T-helper 2 cell treated with Interferon-gamma antibody and Interleukin-4, amounts not matched to agents 100 ng/mL and 5 ng/mL, for 36 hours (primary cell): ENCODE measurements around the gene MLLT10. TPM values are rescaled to one million over a fixed set of nuclear protein-coding genes. Genes with fewer than 3 reads are reported as not detected.

Source experiments
- intact Hi-C: fragments of 100-400 bp; cut with micrococcal nuclease; formaldehyde crosslinking; loops from one replicate; pipeline ENCODE4 v1.15.1; 2023
- total RNA-seq: library from RNA; stranded (reverse); gene quantifications from 2 replicates; pipeline ENCODE4 v1.2.3, GENCODE V29; 2022

MLLT10 gene
- total RNA-seq, 1 donor from 2014 or later = 45.1 TPM

GRCh38 chr10:21515361-21516241 is 18.4 kb upstream of the MLLT10 start:
- intact Hi-C loops = loop anchor here (5.0 kb wide), 2 partner anchors 487 to 922 kb away; partner anchors contain the start of gene DNAJC1

DNA sequence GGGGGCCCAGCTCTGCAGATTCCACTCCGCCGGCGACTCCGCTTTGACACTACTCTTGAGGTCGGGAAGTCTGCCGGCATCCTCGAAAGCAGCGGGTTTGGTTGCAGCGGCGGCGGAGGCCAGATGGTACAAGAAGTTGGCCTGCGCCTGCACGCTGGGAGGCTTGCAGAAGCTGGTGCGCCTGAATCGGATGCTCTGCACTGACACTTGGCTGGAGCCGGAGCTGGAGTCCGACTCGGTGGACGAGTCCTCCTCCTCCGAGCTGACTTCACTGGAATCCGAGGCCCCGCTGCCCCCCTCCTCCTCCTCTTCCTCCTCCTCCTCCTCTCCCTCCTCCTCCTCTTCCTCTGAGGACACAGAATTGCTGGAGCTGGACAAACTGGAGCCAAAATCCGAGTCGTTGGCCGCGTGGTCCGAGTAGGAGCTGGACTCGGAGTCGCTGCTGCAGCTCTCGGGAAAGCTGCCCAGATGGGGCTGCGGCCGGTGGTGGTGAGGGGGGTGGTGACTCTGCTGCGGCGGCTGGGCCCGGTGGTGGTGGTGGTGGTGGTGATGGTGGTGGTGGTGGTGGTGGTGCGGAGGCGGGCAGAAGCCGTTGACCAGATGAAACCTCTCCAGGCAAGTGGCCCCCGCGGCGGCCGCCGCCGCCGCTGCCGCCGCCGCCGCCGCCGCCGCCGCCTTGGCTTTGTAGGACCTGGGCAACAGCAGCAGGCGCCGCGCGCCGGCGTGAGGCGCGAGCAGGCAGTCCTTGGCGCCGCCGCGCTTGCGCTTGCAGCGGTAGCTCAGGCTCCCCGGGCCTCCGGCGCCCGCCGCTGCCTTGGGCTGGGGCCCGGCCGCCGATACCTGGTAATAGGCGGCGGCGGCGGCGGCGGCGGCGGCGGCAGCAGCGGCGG is 17.5 kb upstream of the MLLT10 start:
- intact Hi-C loops = loop anchor here (1.0 to 5.0 kb wide), 4 partner anchors 9 to 921 kb away; partner anchors contain the start of genes DNAJC1 and SKIDA1

- intact Hi-C loops = loop anchor here (1.0 to 5.0 kb wide), 4 partner anchors 8 to 920 kb away; partner anchors contain the start of genes DNAJC1 and SKIDA1
These were observed 16.6 kb upstream of the MLLT10 start for GRCh38 chr10:21517134-21518031.

DNA sequence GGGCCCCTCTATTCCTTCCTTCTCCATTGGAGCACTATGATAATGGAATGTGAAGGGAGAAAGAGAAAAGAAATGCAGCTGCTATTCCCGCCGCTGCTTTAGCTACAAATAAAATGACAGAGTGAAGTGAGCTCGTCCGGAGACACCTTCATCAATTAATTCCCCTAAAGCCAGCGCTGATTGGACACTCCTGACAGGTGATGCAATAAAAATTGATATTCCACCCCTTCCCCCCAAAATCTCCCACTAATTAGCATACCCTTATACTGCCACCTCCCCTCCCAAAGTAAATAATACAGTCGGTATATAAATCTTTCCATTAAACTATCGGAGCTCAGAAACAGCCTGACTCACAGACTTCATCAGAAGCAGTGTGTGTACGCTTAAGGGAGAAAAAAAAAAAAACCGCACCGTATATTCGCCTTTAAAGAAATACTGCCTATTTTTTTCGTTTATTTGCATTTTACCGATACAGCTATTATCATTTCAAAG is 15.8 kb upstream of the MLLT10 start:
- intact Hi-C loops = loop anchor here (5.0 kb wide), 2 partner anchors 484 to 919 kb away; partner anchors contain the start of gene DNAJC1

DNA sequence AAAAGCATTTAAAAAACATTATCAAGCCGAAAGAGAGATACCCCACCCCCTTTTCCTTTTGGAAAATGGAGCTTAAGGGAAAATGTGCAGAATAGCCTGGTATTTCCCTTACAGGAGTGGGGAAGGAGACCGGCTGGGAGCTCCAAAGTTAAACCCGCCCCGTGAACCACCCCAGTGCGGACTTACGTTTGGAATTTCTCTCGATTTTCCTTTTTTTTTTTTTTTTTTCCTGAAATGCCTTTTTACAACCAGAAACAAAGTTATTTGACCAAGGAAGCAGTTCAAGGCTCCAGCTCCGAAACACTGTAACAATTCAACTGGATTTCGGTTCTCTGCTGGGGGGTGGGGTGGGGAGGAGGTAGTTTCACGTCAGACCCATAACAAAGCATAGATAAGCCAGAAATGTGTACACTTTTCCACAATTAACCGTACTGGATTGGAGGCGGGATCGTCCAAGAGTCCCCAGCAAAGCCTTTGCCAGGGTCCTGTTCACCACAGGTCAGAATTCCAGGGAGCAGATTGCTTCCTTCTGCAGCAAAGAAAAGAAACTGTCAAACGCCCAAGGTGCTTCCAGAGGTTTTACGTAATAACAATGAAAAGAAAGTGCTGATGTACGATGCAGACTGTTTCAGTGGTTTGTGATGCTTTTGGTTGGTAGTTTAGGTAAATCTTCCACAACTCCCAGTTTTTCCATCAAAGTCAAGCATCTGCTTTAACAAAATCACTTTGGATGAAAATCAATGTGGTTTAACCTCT is 15.2 kb upstream of the MLLT10 start:
- intact Hi-C loops = loop anchor here (5.0 kb wide), 2 partner anchors 483 to 918 kb away; partner anchors contain the start of gene DNAJC1

DNA sequence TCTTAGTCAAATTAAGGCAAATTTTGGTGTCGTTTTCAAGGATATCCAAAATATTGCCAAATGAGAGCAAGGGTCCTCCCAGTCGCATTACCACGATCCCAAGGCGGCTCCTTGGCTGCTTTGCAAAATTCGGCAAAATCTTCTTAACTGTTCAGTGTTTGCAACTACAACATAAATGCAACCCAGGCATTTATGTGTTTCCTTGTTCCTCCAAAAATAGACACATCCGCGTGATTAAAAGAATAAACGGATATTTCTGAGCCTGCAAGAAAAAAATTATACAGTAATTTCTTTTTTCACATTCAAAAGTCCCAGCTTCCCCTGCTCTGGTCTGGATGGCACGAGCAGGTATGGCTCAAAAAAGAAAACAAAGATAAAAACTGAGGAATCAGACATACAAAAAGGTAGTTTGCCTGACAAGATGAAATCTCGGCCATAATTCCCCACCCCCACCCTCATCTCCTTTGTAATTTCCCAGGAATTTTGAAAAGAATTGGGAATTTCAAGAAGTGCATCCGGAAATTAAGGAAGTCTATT is 14.6 kb upstream of the MLLT10 start:
- intact Hi-C loops = loop anchor here (5.0 kb wide), 2 partner anchors 483 to 918 kb away; partner anchors contain the start of gene DNAJC1

GRCh38 chr10:21519941-21520436 is 14.0 kb upstream of the MLLT10 start:
- intact Hi-C loops = loop anchor here (1.0 to 5.0 kb wide), 4 partner anchors 13 to 917 kb away; partner anchors contain the start of gene DNAJC1

DNA sequence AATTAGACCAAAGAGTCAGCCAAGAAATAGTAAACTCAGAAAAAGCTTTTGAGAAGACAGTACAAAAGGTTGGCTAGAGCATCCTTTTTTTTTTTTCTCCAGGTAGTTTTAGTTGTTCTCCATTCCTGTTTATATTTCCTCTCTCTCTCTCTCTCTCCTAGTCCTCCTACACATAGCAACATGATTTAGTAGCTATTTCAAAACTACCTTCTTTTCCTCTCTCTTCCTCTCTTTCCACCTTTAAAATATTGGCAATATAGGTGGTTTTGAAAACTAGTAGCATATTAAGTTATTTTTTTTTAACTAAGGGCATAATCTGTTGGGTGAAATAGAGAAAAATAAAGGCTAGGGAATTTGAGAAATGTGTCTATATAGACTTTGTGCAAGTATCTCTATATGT is 13.5 kb upstream of the MLLT10 start:
- intact Hi-C loops = loop anchor here (1.0 to 2.0 kb wide), 2 partner anchors 13 to 818 kb away; no protein-coding TSS in a partner anchor

DNA sequence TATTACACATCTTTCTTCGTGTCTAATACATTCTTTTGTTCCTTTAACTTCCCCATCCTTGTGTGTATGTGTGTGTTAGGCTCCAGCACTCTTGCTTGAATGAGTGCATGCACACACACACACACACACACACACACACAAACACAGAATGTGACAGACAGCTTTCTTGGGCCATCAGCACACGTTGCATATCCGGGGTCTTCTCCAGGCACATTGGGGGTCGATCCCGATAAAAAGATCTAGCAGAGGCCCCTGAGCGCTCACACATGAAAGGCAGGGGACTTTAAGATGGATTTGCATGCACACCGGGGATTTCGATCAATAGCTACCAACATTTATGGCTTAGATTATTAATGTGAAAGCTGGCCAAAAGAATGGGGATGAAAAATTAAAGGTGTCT is 13.1 kb upstream of the MLLT10 start:
- intact Hi-C loops = loop anchor here (1.0 to 2.0 kb wide), 2 partner anchors 12 to 818 kb away; no protein-coding TSS in a partner anchor

DNA sequence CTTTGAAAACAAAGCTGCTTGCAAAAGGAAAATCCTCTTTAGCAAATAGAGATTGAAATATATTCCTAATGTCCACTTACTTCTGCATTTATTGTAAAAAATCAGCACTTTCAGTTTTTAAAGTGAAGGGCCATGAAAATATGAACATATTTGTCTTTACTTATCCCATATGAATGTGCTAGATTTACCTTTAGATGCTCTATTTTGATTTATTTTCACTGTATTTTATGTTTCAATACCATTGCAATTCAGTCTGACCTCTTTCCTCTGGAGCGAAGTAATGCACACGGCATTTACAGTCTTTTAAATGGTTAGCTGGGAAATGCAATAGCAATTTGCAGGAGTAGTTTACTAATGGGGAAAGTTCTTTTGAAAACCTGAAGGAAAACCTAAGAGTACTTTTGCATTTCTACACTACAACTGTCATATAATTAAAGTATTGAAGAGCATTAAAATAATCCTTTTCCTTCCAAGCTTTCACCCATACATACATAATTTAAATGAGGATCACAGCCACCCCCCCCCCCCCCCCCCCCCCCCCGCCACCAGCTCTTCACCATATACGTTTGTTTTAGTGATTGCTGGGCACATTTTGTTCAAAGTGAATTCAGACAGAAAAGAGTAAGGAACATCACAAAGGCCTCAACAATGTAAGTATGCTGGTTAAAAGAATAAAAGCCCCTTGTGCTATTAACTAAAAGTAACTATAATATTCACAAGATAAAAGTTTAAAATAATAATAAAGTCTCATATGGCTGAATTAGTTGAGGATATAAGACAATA is 12.1 kb upstream of the MLLT10 start:
- intact Hi-C loops = loop anchor here (2.0 kb wide), 1 partner anchor 817 kb away; no protein-coding TSS in a partner anchor

- intact Hi-C loops = no loop called here
These were observed 11.2 kb upstream of the MLLT10 start for GRCh38 chr10:21522631-21523406.

DNA sequence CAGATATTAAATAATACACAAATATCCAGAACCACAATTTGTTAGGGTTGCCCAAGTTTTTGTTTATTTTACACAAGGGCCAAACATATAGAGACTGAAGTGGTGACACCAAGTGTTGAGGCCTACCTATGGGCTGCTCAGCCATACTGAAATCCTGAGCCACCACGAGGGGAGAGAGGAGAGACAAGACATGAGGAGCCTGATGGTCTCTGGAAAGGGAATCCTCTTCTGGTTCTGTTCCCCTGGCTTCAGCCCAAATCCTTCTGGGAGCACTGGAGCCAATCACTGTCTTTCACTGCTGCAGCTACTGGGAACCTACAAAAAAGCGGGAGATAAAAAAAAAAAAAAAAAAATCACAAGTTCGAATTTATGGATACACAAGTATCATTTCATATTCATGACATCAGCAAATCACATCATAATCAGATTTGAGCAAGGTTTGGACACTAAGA is 10.4 kb upstream of the MLLT10 start:
- intact Hi-C loops = loop anchor here (2.0 kb wide), 1 partner anchor 179 kb away; no protein-coding TSS in a partner anchor

DNA sequence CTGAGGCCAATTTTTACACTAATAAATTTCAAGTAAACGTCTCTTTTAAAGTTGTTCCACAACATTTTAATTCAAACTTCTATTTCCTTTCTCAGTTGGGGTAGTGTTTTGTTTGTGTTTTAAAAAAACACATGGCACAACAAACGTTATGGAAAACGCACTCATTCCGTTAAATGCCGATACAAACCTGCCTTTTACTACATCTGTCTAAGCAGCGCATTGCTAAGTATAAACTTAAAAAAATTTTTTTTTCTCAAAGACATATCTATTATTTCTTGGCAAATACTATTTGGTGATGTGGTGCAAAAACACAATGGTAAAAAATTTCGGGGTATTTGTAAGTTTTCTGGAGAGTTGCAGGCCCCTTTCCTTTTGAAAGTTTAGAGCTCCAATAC is 9.9 kb upstream of the MLLT10 start:
- intact Hi-C loops = loop anchor here (2.0 kb wide), 1 partner anchor 179 kb away; no protein-coding TSS in a partner anchor

GRCh38 chr10:21524526-21525366 is 9.3 kb upstream of the MLLT10 start:
- intact Hi-C loops = loop anchor here (1.0 to 2.0 kb wide), 3 partner anchors 7 to 178 kb away; no protein-coding TSS in a partner anchor

DNA sequence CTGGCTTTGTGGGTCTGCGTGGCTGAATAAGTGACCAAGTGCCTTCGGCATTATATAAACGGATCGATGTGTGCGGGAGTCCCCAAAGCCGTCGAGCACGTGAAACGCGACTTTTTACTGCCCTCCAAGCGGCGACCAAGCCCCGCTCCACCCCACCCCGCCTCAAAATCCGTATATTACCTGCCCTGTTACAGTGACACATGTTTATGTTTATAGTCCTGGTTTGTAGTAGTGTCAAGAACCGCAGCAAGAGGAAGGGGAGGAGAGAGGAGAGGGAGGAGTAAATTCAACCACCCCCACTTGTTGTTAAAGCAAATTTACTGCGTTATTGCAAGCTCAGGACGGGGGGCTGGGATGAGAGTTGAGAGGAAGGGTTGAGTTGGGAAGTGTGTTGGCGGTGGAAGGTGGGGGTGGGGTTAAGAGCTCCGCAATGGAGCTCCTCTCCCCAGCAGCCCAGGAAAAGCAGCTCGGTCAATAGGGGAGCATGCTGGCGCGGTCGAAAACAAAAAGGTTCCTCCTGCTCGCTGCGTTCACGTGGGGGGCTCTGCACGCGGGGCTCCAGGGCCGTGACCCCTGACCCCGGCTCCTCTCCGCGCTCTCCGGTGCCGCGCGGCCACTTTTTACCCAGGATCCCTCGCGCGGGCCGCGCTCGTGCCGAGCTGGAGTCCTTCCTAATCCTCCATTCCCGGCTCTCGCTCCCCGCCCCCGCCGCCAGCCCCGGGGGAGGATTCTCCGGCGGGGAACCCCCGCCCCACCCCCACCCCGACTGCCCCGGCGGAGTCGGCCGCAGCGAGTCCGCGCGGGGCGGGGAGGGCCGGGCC is 8.5 kb upstream of the MLLT10 start, which contains the start of gene SKIDA1:
Gene SKIDA1, minus strand, starts transcription at position 316 of the 821 bp plus-strand sequence. CDS start 7,860 bp downstream, outside the sequence.
- intact Hi-C loops = loop anchor here (1.0 to 2.0 kb wide), 4 partner anchors 8 to 1569 kb away; partner anchors contain the start of gene MSRB2
